ENCODE measurements around the gene EHD2. TPM values are rescaled to one million over a fixed set of nuclear protein-coding genes. Genes with fewer than 3 reads are reported as not detected.
"Not testable (repeated sequence)": the region's sequence is repeated elsewhere in the genome, so short reads cannot be mapped to it uniquely, and the experiment has no call there.

The EHD2 gene
- total RNA-seq, 1 donor from 2014 or later, result 148 TPM

DNA sequence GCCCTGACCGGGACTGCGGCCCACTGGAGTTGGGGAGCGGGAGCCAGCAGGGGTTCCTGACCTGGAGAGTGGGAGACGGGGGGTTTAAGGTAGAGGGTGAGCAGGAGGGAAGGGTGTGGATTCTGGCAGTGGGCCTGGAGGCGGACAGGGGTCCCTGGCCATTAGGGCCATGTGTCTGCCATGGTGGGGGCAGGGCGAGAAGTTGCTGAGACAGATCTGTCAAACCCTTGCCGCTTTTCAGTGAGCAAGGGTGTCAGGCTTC lies 53.1 kb downstream of the EHD2 start:
- Histone ChIP-seq H3K4me3 (no peak overlapping the region), H3K27ac (no peak overlapping the region), H3K4me1 (no peaks in the 10 kb centered on the region), H3K9me3 (no peaks in the 10 kb centered on the region), H3K36me3 (no peaks in the 10 kb centered on the region), H3K27me3 (ENCODE audit: low read depth) (no peaks in the 10 kb centered on the region)
- no peak for DNase-seq
- TF ChIP-seq, protein P1, sequence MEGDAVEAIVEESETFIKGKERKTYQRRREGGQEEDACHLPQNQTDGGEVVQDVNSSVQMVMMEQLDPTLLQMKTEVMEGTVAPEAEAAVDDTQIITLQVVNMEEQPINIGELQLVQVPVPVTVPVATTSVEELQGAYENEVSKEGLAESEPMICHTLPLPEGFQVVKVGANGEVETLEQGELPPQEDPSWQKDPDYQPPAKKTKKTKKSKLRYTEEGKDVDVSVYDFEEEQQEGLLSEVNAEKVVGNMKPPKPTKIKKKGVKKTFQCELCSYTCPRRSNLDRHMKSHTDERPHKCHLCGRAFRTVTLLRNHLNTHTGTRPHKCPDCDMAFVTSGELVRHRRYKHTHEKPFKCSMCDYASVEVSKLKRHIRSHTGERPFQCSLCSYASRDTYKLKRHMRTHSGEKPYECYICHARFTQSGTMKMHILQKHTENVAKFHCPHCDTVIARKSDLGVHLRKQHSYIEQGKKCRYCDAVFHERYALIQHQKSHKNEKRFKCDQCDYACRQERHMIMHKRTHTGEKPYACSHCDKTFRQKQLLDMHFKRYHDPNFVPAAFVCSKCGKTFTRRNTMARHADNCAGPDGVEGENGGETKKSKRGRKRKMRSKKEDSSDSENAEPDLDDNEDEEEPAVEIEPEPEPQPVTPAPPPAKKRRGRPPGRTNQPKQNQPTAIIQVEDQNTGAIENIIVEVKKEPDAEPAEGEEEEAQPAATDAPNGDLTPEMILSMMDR (IDR thresholded peaks at IDR 0.05), result no peak
- intact Hi-C loops (cut with DNase I), result no loop called here
- ATAC-seq, result no peak

DNA sequence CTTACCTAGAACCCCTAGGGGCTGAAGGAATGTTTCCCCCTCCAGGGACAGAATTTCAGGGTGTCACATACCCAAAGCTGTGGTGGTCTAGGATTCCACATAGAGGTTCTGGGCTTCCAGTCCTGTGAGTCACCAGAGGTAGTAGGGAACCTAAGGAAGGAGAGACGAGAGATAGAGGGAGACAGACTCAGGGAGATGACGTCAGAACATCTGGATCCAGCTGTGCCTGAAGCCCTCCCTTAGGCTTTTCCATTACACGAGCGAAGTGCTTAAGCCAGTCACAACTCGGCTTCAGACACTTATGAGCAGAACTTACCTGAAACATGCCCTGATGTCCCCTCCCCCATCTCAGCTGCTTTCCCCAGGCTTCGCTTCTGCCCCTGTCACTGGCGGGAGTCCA lies 53.4 kb downstream of the EHD2 start:
- no peaks in the 10 kb centered on the region for H3K9me3 ChIP-seq
- ATAC-seq, result no peak
- H3K4me3 ChIP-seq, result no peak overlapping the region
- H3K4me1 ChIP-seq, result no peaks in the 10 kb centered on the region
- no peaks in the 10 kb centered on the region for H3K27me3 ChIP-seq (ENCODE audit: low read depth)
- H3K27ac ChIP-seq, result no peak overlapping the region
- TF ChIP-seq, protein P1 (IDR thresholded peaks at IDR 0.05), result no peak
- H3K36me3 ChIP-seq, result no peaks in the 10 kb centered on the region
- intact Hi-C loops (cut with DNase I), result no loop called here
- no peak for DNase-seq

DNA sequence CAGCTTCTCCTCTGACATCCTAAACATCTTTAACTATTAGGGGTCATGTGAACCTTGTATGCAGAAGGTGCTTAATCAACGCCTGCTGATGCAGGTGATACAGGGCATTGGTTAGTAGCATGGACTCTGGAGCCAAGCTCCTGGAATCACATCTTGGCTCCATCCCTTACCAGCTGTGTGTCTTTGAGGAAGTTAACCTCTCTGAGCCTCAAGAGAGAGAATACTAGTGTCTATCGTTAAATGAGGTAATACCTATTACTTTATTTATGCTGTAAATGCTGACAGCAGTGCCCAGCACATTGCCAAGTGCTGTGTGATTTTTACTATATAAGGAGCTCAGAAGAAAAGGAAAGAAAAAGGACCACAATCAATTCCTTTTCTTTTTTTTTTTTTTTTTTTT lies 54.1 kb downstream of the EHD2 start:
- TF ChIP-seq, protein P1 (IDR thresholded peaks at IDR 0.05), result no peak
- H3K27ac ChIP-seq, result no peak overlapping the region
- no peak overlapping the region for H3K4me3 ChIP-seq
- no peaks in the 10 kb centered on the region for H3K4me1 ChIP-seq
- no peak for ATAC-seq
- no peaks in the 10 kb centered on the region for H3K27me3 ChIP-seq (ENCODE audit: low read depth)
- no peaks in the 10 kb centered on the region for H3K36me3 ChIP-seq
- no peak for DNase-seq
- intact Hi-C loops (cut with DNase I), result no loop called here
- H3K9me3 ChIP-seq, result no peaks in the 10 kb centered on the region

DNA sequence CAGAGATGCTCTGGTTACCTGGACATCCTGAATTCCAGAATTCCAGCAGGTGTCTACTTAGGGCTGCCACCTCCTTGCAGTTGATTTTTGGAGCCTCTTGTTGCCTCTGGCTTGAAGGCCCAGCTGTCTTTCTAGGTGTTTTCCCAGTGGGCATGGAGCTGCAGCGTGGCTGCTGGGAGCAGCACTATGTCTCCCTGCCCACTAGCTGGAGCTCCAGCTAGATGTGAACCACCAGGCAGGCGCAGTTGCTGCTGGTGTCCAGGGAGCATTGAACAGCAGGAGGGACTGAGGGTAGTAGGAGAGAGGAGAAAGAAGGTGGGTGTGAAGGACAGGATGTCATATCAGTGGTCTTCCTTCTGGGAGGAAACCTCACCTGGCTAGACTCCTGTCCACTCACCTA lies 55.4 kb downstream of the EHD2 start:
- TF ChIP-seq, protein P1 (IDR thresholded peaks at IDR 0.05), result no peak
- H3K36me3 ChIP-seq, result no peaks in the 10 kb centered on the region
- DNase-seq (no peak), ATAC-seq (no peak)
- no peak overlapping the region for H3K27ac ChIP-seq
- H3K27me3 ChIP-seq (ENCODE audit: low read depth), result no peaks in the 10 kb centered on the region
- intact Hi-C loops (cut with DNase I), result no loop called here
- H3K4me1 ChIP-seq, result no peaks in the 10 kb centered on the region
- no peak overlapping the region for H3K4me3 ChIP-seq
- H3K9me3 ChIP-seq, result no peaks in the 10 kb centered on the region

DNA sequence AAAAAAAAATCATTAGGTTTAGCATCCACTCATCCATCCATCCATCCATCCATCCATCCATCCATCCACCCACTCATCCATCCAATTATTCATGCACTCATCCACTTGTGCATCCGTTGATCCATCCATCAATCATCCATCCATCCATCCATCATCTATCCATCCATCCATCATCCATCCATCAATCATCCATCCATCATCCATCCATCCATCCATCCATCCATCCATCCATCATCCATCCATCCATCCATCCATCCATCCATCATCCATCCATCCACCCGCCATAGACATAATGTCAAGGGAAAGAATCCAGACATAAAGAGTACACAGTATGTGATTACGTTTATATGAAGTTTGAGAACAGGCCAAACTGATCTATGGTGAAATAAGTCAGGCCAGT lies 56.3 kb downstream of the EHD2 start:
- Histone ChIP-seq H3K27me3 (ENCODE audit: low read depth) (no peaks in the 10 kb centered on the region), H3K27ac (no peak overlapping the region), H3K4me3 (no peak overlapping the region), H3K4me1 (no peaks in the 10 kb centered on the region), H3K9me3 (no peaks in the 10 kb centered on the region), H3K36me3 (no peaks in the 10 kb centered on the region)
- TF ChIP-seq, protein P1 (IDR thresholded peaks at IDR 0.05), result no peak
- no peak for ATAC-seq
- DNase-seq, result no peak
- intact Hi-C loops (cut with DNase I), result no loop called here

DNA sequence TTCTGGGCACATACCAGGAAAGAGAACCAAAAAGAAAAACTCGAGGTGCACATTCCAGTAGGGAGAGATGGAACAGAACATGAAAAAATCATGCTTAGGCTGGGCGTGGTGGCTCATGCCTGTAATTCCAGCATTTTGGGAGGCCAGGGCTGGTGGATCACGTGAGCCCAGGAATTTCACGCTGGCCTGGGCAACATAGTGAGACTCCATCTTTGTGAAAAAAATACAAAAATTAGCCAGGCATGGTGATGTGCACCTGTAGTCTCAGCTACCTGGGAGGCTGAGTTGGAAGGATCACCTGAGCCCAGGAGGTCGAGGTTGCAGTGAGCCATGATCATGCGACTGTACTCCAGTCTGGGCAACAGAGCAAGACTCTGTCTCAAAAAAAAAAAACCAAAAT lies 58.1 kb downstream of the EHD2 start:
- H3K4me3 ChIP-seq; intact Hi-C loops (cut with DNase I); DNase-seq: not testable (repeated sequence)

More for the DNA sequence above, 58.1 kb downstream of the EHD2 start:
- not testable (repeated sequence) for H3K4me1 ChIP-seq; H3K27ac ChIP-seq; H3K36me3 ChIP-seq; ATAC-seq; H3K9me3 ChIP-seq; H3K27me3 ChIP-seq (ENCODE audit: low read depth)

All from lower lobe of right lung (tissue), 2 donors.